ENCODE data around the gene IDH3G.

- no peak for TF ChIP-seq MAX (IDR thresholded peaks at IDR 0.05)
- no peak for TF ChIP-seq CTCF (IDR thresholded peaks at IDR 0.05; ENCODE audit: low read depth, low read length, missing input control)
- TF ChIP-seq RAD21 (IDR thresholded peaks at IDR 0.05), result no peak
- TF ChIP-seq YY1 (IDR thresholded peaks at IDR 0.05), result no peak
- TF ChIP-seq REST (IDR thresholded peaks at IDR 0.05), result no peak
Observed at GRCh38 chrX:153793291-153793690, 884 bp downstream of the IDH3G start.
